ENCODE results near the gene MAP3K7. TPM values are rescaled to one million over a fixed set of nuclear protein-coding genes. Genes with fewer than 3 reads are reported as not detected.
A peak's percentile ranks its signal among the peaks of the same experiment; 100 is the strongest.
"Not testable (repeated sequence)": the region's sequence is repeated elsewhere in the genome, so short reads cannot be mapped to it uniquely, and the experiment has no call there.

Gene MAP3K7
- total RNA-seq, 2 donors from 2014 or later: 16.0 to 16.6 TPM

DNA sequence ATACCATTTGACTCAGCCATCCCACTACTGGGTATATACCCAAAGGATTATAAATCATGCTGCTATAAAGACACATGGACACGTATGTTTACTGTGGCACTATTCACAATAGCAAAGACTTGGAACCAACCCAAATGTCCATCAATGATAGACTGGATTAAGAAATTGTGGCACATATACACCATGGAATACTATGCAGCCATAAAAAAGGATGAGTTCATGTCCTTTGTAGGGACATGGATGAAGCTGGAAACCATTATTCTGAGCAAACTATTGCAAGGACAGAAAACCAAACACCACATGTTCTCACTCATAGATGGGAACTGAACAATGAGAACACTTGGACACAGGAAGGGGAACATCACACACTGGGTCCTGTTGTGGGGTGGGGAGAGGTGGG lies 19.2 kb downstream of the MAP3K7 start:
- H3K27me3 Mint-ChIP-seq; ATAC-seq; H3K27ac Mint-ChIP-seq; DNase-seq; H3K4me3 Mint-ChIP-seq; H3K9me3 ChIP-seq (ENCODE audit: control insufficient read depth, low read length, poor library complexity, severe bottlenecking): not testable (repeated sequence)
- H3K4me1 Mint-ChIP-seq: peaks cover 27% of the 10 kb centered on the region
- H3K36me3 Mint-ChIP-seq (ENCODE audit: low read depth): peaks cover 11% of the 10 kb centered on the region

DNA sequence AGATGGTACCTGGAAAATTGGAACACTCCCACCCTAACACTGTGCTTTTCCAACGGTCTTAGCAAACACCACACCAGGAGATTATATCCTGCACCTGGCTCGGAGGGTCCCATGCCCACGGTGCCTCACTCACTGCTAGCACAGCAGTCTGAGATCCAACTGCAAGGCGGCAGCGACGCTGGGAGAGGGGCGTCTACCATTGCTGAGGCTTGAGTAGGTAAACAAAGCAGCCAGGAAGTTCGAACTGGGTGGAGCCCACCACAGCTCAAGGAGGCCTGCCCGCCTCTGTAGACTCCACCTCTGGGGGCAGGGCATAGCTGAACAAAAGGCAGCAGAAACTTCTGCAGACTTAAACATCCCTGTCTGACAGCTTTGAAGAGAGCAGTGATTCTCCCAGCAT lies 24.5 kb downstream of the MAP3K7 start:
- peaks cover 15% of the 10 kb centered on the region for H3K36me3 Mint-ChIP-seq (ENCODE audit: low read depth)

DNA sequence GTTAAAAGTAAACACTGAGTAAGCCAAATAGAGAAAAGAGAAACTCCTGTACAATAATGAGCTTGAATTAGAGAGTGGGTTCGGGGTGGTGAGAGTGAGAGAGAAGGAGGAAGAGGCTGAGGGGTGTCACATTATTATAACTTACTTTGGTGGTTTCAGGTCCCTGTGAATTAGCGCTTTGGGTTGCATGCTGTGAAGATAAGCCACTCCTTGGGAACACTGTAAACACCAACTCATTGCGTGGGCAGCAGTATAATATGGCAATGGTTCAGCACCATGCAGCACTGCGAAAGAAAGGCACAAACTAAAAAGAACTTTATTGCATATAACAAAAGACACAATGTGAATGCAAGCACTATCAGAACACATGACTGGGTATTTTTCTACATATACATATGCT lies 26.9 kb downstream of the MAP3K7 start:
- no peak overlapping the region for H3K4me3 Mint-ChIP-seq
- peaks cover 12% of the 10 kb centered on the region for H3K36me3 Mint-ChIP-seq (ENCODE audit: low read depth)
- H3K27me3 Mint-ChIP-seq: no peaks in the 10 kb centered on the region
- peaks cover 27% of the 10 kb centered on the region for H3K4me1 Mint-ChIP-seq
- DNase-seq (no peak), ATAC-seq (no peak)
- no peaks in the 10 kb centered on the region for H3K9me3 ChIP-seq (ENCODE audit: control insufficient read depth, low read length, poor library complexity, severe bottlenecking)
- H3K27ac Mint-ChIP-seq: no peak overlapping the region

More for the DNA sequence above, 24.5 kb downstream of the MAP3K7 start:
- not testable (repeated sequence) for H3K27me3 Mint-ChIP-seq; H3K9me3 ChIP-seq (ENCODE audit: control insufficient read depth, low read length, poor library complexity, severe bottlenecking); ATAC-seq; DNase-seq
- Mint-ChIP-seq H3K4me1 (peaks cover 32% of the 10 kb centered on the region), H3K27ac (peak overlapping the region; percentile 85), H3K4me3 (peak overlapping the region; percentile 34)

DNA sequence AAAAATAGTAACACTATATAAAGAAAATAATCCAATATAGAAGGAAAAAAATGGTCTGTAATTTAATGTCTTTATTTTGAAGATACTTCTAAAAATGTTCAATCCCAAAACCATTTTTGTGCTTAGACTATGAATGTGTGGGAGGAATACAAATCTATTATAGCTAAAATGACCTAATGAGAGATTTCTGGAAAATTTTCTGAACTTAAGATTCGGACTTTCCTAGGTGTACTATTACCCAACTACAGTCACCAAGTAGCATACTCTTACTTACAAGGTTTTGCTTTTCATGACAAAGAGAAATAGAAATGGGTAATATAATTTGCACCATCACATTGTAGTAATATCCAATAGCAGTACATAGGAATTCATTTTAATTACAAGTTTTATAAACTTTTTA lies 29.9 kb downstream of the MAP3K7 start:
- DNase-seq (no peak), ATAC-seq (no peak)
- H3K27me3 Mint-ChIP-seq: no peaks in the 10 kb centered on the region
- no peak overlapping the region for H3K4me3 Mint-ChIP-seq
- no peaks in the 10 kb centered on the region for H3K9me3 ChIP-seq (ENCODE audit: control insufficient read depth, low read length, poor library complexity, severe bottlenecking)
- peaks cover 6% of the 10 kb centered on the region for H3K36me3 Mint-ChIP-seq (ENCODE audit: low read depth)
- H3K4me1 Mint-ChIP-seq: peaks cover 9% of the 10 kb centered on the region
- no peak overlapping the region for H3K27ac Mint-ChIP-seq

DNA sequence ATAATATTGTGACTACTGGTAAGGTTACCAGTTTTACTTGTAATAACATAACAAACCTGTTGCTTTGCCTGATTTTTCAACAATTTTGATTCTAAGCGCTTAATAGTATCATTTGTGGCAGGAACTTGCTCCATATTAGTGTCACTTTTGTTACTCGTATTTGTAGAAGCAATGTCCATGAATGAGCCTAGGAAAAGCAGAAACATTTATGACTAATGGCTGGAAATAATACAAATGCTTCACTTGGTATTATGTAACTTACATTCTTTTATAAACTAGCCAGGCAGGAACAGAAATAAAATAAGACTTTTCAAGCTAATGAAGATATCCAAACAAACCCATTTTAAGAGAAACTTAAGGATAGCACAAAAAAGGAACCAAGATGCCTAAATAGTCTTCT lies 38.9 kb downstream of the MAP3K7 start:
- no peak for ATAC-seq
- H3K27ac Mint-ChIP-seq: peak overlapping the region; percentile 65
- H3K36me3 Mint-ChIP-seq (ENCODE audit: low read depth): peaks cover 27% of the 10 kb centered on the region
- DNase-seq: no peak
- no peaks in the 10 kb centered on the region for H3K27me3 Mint-ChIP-seq
- H3K4me1 Mint-ChIP-seq: peaks cover 17% of the 10 kb centered on the region
- no peaks in the 10 kb centered on the region for H3K9me3 ChIP-seq (ENCODE audit: control insufficient read depth, low read length, poor library complexity, severe bottlenecking)
- no peak overlapping the region for H3K4me3 Mint-ChIP-seq

DNA sequence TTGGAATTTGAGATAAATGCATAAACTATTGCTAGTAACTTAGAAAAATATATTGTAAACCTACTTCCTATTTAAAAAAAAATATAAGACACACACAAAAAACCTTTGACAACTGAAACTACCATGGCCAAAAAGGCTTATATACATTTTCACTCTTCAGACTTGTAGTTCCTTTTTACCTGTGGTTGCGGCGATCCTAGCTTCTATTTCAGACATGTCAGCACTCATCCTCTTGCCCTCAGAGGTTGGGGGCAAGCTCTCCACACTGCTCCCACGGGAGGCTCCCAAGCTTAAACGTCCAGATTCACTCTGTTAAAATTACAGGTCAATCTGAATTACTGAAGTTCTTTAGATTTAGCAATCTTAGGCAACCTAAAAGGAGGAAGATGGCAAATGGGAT lies 39.8 kb downstream of the MAP3K7 start:
- ATAC-seq: no peak
- no peaks in the 10 kb centered on the region for H3K9me3 ChIP-seq (ENCODE audit: control insufficient read depth, low read length, poor library complexity, severe bottlenecking)
- peaks cover 27% of the 10 kb centered on the region for H3K36me3 Mint-ChIP-seq (ENCODE audit: low read depth)

DNA sequence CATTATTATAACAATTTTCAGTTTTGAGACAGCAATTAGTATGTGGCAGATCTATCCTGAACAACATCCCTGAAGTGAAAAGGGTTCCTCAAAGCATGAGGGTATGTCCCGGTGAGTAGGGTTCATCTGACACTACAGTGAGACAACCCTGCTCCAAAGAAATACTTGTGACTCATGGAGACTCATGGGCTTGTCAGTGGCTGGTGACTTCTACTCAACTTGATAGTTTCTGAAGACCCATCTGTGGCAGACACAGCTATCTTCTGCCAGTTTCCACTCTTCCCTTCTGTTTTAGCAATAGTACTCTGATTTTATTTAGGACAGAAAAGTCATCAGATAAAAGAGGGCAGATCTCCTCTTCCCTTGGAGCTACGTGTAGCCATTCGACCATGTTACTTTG lies 41.4 kb downstream of the MAP3K7 start:
- Mint-ChIP-seq H3K4me1 (peaks cover 17% of the 10 kb centered on the region), H3K36me3 (ENCODE audit: low read depth) (peaks cover 27% of the 10 kb centered on the region), H3K4me3 (no peak overlapping the region), H3K27me3 (no peaks in the 10 kb centered on the region), H3K27ac (no peak overlapping the region)
- ATAC-seq (no peak), DNase-seq (no peak)
- H3K9me3 ChIP-seq (ENCODE audit: control insufficient read depth, low read length, poor library complexity, severe bottlenecking): no peaks in the 10 kb centered on the region

More for the DNA sequence above, 39.8 kb downstream of the MAP3K7 start:
- DNase-seq: no peak
- peaks cover 17% of the 10 kb centered on the region for H3K4me1 Mint-ChIP-seq
- no peak overlapping the region for H3K4me3 Mint-ChIP-seq
- H3K27ac Mint-ChIP-seq: no peak overlapping the region
- H3K27me3 Mint-ChIP-seq: no peaks in the 10 kb centered on the region

DNA sequence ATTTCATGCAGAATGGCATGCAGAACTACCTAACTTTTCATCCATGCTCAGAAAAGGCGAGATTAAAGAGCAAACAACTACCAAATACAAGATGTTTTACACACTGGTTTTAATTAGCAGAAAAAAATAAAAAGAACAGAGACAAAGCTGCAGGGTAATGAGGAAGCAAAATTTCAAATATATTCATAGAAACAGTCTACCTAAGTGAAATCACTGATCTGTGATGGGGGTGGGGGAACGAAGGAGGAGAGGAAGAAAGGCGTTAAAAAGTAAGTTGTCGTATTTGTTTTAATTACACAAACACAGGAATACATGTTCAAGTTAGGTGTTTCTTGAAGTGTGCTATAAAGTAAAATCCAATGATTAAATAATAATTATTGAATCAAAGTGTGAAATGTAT lies 42.1 kb downstream of the MAP3K7 start:
- no peaks in the 10 kb centered on the region for H3K9me3 ChIP-seq (ENCODE audit: control insufficient read depth, low read length, poor library complexity, severe bottlenecking)
- H3K4me3 Mint-ChIP-seq: no peak overlapping the region
- no peaks in the 10 kb centered on the region for H3K27me3 Mint-ChIP-seq
- DNase-seq (no peak), ATAC-seq (no peak)
- H3K4me1 Mint-ChIP-seq: peaks cover 17% of the 10 kb centered on the region
- peaks cover 27% of the 10 kb centered on the region for H3K36me3 Mint-ChIP-seq (ENCODE audit: low read depth)
- no peak overlapping the region for H3K27ac Mint-ChIP-seq

DNA sequence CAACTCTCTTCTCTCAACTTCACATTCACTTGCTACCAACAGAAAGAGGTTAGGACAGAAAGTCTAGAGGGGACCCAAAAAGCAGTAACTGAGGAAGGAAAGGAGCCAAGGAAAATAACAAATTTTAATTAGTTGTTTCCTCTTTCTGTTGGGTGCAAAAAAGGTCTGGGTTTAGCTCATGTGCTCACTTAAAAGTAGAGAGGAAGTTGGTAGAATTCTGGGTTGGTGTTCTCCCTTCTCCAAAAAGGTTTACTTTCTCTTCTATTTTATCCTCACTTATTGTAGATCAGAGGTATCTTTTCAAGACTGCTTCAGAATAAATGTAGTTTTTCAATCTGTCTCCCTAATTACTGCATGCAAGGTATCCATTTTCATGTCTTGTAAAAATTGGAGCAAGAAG lies 42.8 kb downstream of the MAP3K7 start:
- no peak overlapping the region for H3K27ac Mint-ChIP-seq
- H3K4me1 Mint-ChIP-seq: peaks cover 15% of the 10 kb centered on the region
- no peaks in the 10 kb centered on the region for H3K9me3 ChIP-seq (ENCODE audit: control insufficient read depth, low read length, poor library complexity, severe bottlenecking)
- no peak for DNase-seq
- H3K4me3 Mint-ChIP-seq: no peak overlapping the region
- no peaks in the 10 kb centered on the region for H3K27me3 Mint-ChIP-seq
- ATAC-seq: no peak
- H3K36me3 Mint-ChIP-seq (ENCODE audit: low read depth): peaks cover 23% of the 10 kb centered on the region

DNA sequence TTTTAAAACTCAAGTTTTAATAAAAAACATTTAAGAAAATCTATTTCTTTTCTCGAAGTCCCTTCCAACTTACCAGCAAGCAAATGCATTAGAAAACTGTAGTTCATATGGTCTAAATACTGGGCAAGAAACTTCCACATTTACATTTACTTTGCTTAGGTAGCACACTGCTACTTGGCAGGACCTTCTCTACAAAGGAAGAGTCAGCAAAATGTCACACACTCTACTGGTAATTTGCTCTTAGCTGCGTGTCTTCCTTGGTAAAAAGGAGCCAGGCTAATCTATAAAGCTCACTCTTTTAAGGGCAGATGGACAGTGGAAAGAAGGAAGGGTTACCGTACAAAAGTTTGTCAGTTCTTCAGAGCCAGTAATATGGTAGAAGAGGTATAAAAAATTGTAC lies 45.7 kb downstream of the MAP3K7 start:
- peaks cover 11% of the 10 kb centered on the region for H3K36me3 Mint-ChIP-seq (ENCODE audit: low read depth)

DNA sequence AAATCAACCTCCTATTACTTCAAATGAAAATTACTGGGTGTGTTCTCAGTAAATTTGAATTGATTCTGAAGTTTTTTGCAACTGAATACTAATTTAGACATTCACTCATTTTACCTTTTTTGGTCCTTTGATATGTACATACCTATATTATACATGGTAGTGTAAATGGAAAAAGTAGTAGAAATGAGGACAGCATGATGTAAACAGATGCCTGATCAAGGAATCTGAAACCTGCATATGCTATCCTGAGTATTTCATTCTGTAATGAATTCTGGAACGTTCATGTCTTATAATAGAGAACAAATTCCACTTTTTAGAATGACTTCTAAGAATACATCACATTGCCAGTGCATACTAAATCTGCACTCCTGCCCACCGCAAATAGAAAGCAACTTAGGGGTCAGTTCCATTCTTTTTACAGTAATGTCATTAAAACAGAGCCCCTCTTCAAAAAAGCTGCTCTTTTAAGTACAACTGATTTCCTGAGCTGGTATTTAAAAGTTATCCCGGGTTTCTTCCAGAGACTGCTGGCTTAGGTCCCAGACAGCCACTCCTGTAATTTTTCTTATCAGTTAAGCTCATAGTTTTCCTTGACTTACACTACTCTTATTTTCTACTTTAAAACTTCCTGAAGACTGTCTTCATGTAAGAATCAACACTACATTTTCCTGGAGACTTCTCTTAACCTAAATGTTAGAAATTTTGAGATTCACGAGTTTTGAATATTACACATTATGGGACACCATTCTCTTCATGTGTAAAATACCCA lies 48.4 kb downstream of the MAP3K7 start:
- no peak for ATAC-seq

More for the DNA sequence above, 45.7 kb downstream of the MAP3K7 start:
- H3K9me3 ChIP-seq (ENCODE audit: control insufficient read depth, low read length, poor library complexity, severe bottlenecking): no peaks in the 10 kb centered on the region
- ATAC-seq (no peak), DNase-seq (no peak)
- peaks cover 16% of the 10 kb centered on the region for H3K4me1 Mint-ChIP-seq
- H3K4me3 Mint-ChIP-seq: no peak overlapping the region
- H3K27ac Mint-ChIP-seq: no peak overlapping the region
- H3K27me3 Mint-ChIP-seq: no peaks in the 10 kb centered on the region

DNA sequence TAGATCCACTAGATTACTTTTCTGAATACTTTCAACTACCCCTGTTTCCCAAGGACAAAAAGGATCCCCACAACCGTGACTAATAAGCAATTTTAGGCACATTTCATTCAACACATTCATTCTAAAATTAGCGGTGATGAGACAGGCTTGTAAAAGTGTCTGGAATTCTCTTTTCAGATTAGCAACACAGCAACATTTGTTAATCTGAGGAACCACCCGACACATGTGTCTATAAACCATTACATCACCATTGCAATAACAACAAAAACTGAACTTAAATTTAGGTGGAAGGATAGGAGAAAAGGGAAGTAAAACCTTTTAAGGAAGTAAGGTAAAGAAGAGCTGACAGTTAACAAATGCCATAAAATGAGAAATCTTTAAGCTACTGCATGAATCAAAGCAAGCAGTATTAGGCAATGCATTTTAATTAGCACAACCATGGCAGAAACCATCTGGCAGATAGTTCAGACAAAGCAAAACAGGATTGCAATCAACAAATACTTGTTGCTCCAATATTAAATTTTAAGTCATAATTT lies 49.1 kb downstream of the MAP3K7 start:
- Mint-ChIP-seq H3K4me1 (peaks cover 12% of the 10 kb centered on the region), H3K27ac (peak overlapping the region; percentile 79), H3K27me3 (no peaks in the 10 kb centered on the region), H3K4me3 (no peak overlapping the region), H3K36me3 (ENCODE audit: low read depth) (peaks cover 6% of the 10 kb centered on the region)
- DNase-seq: no peak
- ATAC-seq: peak; percentile 21
- H3K9me3 ChIP-seq (ENCODE audit: control insufficient read depth, low read length, poor library complexity, severe bottlenecking): no peaks in the 10 kb centered on the region

More for the DNA sequence above, 48.4 kb downstream of the MAP3K7 start:
- Mint-ChIP-seq H3K4me3 (no peak overlapping the region), H3K4me1 (peaks cover 9% of the 10 kb centered on the region), H3K27me3 (no peaks in the 10 kb centered on the region), H3K36me3 (ENCODE audit: low read depth) (peaks cover 3% of the 10 kb centered on the region), H3K27ac (peak overlapping the region; percentile 79)
- H3K9me3 ChIP-seq (ENCODE audit: control insufficient read depth, low read length, poor library complexity, severe bottlenecking): no peaks in the 10 kb centered on the region
- no peak for DNase-seq

DNA sequence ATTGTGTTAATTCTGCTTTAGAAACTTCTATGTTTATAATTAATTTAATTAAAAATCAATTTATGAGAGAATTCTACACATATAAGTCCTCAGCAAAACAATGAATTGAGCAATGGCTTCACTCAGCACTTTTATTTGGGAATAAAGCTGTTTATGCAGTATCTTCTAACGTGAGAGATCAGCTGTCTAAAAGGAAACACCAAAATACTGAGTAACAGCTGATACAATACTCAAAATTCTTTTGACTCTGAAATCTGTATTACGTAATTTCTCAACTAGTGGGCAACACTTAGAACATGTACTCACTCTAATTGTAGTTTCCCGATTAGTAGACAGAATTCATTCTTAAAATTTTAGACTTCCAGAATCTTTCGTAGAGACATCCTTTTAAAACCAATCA lies 49.8 kb downstream of the MAP3K7 start:
- ATAC-seq: no peak
- no peaks in the 10 kb centered on the region for H3K9me3 ChIP-seq (ENCODE audit: control insufficient read depth, low read length, poor library complexity, severe bottlenecking)
- Mint-ChIP-seq H3K4me1 (peaks cover 12% of the 10 kb centered on the region), H3K4me3 (no peak overlapping the region), H3K27me3 (no peaks in the 10 kb centered on the region), H3K36me3 (ENCODE audit: low read depth) (peaks cover 6% of the 10 kb centered on the region), H3K27ac (no peak overlapping the region)
- no peak for DNase-seq

DNA sequence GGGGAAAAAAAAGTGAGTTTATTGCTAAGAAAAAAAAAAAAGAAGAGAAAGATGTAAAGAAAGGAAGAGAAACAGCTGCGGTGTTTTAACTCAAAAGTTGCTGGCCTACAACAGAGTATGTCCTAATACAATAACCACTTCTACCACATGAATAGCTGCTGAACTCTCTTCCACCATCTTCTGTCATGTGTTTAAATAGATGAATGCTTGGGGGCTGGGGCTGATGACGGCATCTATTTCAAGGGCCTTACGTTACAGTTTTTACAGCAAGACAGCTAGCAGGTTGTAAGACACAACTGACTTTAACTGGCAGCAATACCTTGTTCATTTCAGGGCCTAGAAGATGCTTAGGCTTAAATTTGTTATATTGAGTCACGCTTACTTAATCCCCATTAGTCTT lies 50.4 kb downstream of the MAP3K7 start:
- no peaks in the 10 kb centered on the region for H3K27me3 Mint-ChIP-seq
- H3K4me3 Mint-ChIP-seq: no peak overlapping the region
- DNase-seq (no peak), ATAC-seq (no peak)
- peaks cover 6% of the 10 kb centered on the region for H3K36me3 Mint-ChIP-seq (ENCODE audit: low read depth)
- peaks cover 12% of the 10 kb centered on the region for H3K4me1 Mint-ChIP-seq
- no peak overlapping the region for H3K27ac Mint-ChIP-seq
- H3K9me3 ChIP-seq (ENCODE audit: control insufficient read depth, low read length, poor library complexity, severe bottlenecking): no peaks in the 10 kb centered on the region
